Activated T-cell treated with anti-CD3 and anti-CD28 coated beads for 48 hours (primary cell): ENCODE results near the gene PNMT.

Experiments used
- DNase-seq: peaks from one replicate; pipeline ENCODE4 v3.0.0-alpha.2; 2020; ENCODE audit warnings: low read depth

The PNMT gene

DNA sequence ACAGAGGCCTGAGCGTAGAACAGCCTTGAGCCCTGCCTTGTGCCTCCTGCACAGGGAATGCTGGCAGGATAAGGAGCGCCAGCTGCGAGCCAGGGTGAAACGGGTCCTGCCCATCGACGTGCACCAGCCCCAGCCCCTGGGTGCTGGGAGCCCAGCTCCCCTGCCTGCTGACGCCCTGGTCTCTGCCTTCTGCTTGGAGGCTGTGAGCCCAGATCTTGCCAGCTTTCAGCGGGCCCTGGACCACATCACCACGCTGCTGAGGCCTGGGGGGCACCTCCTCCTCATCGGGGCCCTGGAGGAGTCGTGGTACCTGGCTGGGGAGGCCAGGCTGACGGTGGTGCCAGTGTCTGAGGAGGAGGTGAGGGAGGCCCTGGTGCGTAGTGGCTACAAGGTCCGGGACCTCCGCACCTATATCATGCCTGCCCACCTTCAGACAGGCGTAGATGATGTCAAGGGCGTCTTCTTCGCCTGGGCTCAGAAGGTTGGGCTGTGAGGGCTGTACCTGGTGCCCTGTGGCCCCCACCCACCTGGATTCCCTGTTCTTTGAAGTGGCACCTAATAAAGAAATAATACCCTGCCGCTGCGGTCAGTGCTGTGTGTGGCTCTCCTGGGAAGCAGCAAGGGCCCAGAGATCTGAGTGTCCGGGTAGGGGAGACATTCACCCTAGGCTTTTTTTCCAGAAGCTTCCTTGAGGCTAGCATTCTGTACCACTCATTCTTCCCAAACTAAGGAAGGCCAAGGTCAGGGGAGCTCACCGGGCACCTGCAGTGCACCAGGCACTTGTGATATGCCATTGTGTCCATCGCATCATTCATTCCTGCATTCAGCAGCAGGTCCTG, 1.9 kb downstream of the PNMT start:
- no peak for DNase-seq

DNA sequence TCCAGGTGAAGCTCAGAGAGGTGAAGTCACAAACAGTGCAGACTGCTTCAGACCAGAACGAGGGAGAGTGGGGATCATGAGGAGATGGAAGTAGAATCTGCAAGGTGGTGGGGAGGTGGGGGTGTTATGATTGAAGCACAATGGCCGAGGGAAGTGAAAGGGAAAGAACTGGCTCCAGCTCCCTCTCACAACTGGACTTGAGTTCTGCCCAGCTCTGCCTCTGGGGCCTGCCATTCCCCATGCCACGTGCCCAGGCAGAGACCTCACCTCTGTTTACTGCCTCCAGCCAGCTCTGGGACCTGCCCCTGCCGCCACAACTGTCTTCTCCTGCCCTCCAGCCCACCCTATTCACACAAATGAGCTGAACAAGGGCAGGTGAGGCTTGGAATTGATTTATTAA, 2.5 kb downstream of the PNMT start:
- DNase-seq: no peak

DNA sequence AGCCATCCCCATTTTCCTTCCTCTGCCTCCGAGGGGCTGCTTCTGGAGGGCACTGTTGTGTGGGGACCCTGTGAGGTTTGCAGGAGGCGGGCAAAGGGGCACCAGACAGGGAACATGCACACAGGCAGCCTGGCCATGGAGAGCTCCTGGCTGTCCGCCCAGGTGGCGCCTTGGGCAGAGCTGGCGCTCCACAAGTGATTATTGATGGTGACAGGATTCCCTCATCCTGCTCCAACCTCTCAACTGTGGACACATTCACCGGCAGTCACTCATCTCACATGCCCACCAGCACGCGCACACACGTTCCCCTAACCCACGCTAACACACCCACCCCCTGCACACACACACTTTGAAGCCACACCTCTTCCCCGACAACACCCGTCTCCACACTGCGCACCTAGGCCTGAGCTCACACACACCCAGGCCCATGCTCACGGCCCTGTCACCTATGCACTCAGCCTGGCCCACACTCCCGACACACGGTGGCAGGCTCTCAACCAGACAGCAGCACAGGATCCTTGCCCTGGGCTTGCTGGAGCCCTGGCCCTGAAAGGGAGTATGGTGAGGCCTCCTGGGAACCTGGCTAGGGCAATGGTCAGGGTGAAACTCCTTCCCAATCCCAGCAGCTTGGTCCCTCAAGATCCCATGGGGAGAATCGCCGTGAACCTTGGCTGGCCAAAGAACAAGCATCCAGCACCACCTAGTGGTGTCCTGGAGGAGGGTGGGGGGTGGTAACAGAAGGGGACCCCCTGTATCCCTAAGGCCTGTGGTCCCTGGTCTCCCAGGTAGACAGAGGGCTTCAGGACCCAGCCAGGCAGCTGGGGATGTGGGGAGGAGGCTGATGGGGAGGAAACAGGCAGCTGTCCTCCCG, 3.6 kb downstream of the PNMT start:
- DNase-seq: no peak

DNA sequence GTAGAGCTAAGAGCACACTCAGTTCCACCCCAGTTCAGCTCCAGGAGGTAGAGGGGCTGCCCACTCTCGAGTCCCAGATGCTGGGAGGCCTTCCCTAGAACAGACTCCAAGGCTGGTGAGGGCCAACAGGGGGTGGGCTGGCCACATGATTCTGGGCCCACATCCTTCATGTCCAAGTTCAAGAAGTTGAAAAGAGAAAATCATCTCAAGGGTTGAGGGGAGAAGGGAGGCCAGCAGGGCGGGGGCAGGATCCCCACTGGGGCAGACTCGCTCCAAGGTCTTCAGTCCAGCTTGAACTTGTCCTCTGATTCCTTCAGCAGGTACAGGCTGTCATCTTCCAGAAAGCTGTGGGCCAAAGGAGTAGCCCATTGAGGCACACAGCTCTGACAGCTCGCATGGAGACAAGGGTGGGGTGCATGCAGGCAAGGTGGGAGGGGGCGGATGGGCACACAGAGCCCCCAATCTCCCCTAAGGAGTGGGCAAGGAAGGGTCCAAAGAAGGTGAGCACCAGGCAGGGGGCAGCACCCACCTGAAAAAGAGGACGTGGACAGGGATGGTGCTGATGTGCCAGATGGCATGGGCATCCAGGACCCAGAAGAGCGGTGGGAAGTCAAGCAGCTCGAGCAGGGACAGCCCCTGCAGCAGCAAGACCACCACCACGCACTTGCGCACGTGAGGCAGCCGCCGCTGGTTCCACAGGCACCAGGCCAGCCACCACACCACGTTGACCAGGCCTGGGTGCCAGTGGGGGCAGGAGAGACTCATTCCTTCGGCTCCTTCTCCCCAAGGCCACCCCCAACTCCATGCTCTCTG, 4.5 kb downstream of the PNMT start:
- DNase-seq: no peak

DNA sequence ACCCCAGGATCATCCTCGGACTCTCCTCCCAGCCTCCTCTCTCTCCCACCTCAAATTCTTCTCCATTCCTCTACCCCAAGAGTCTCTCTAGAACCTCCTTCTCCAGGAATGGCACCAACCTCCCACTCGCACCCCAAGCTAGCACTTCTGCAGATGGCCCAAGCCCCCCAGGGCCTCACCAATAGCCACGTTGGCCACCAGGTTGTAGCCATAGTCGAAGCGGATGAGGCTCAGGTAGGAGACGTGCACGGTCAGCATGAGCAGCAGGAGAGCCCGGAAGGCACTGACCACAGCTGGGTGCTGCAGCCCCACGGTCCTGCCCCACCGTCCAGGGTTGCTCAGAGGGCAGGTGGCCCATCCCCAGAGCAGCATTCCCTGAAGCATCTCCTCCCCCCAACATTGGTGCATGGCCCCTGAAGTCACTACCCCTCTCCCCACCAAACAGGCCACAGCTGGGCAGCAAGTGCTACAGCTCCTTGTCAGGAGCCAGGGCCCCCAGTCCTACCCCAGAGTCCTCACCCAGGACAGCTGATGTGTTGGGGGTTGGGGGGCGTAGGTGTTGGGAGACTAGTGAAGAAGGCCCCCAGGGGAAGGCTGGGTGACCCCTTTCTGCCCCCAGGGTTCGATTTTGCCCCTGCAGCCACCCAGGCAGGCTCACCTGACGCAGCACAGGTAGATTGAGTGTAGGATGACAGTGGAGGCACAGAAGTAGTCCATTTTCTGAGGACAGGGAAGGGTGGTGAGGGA, 5.3 kb downstream of the PNMT start:
- no peak for DNase-seq

DNA sequence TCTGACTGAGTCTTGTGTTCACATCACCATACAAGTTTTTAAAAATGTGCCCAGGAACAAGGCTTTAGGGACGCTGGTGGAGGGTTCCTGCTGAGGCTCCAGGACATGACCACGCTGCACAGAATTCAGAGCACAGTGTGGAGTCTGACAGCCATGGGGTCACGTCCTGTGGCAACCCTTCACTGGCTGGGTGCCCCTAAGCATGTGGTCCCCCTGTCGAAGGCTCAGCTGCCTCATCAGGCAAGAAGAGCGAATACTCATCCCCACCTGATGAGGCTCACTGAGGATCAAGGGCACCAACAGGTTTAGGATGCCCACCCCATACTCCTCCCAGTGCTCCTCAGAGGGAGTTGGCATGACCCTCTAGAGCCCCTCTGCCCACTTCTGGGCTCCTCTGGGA, 5.9 kb downstream of the PNMT start:
- DNase-seq: no peak

DNA sequence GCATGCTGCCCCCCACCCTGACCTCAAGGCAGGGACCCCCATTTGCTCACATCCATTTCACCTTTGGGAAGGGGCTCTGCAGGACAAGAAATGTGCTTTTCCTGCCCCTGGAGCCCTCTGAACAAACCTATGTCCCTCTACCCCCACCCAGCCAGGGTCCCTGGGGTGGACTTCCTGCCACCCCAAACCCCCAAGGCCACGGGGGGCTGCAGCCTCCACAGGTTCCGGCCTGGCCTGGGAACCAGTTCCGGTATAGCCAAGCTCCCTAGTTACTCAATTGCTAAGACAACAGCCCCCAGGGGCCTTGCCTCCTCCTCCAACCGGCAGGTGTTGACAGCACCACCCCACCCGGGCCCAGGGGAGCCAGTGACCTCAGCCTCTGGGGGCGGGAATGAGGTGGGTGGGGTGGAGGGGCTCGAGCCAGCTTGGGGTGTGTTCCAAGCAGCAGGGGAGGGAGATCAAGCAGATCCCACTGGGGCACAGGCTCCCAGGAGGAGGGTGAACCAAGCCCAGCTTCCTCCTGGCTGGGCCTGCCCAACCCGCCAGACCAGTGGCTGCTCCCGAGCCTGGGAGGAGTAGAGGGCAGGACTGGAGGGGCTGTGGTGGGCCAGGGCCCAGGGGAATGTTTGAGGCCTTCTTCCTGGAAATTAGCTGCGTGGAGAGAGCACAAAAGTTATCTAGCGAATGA, 6.6 kb downstream of the PNMT start:
- no peak for DNase-seq

DNA sequence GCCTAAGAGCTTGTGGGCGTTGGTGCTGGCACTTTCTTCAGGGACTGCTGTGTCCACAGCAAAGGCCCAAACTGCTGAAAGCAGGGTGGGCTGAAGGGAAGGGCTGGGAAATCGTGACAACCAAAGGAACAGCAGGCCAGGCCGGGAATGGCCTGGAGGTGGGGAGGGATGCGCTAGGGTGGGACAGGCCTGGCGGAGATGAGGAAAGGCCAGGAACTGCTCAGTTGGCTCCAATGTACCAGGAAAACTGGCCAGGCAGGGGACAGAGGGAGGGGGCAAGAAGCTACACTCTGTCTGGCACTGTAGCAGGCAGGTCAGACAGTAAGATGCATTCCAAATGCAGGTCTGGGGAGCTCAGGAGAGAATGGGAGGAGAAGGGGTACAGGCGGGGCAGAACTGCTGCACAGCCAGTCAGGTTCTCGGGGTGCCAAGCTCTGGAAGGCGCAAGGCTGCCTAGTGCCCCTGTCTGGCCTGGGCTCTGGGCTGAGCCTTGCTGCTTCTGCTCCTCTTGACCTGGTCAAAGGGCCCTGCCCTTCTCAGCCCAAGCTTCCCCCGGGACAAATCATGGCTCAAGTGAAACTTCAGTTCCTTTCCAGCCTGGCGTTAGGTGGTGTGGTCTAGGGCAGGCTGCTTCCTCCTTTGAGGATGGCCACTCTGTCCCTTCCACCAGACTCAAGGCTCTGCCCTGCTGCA, 7.3 kb downstream of the PNMT start:
- no peak for DNase-seq

DNA sequence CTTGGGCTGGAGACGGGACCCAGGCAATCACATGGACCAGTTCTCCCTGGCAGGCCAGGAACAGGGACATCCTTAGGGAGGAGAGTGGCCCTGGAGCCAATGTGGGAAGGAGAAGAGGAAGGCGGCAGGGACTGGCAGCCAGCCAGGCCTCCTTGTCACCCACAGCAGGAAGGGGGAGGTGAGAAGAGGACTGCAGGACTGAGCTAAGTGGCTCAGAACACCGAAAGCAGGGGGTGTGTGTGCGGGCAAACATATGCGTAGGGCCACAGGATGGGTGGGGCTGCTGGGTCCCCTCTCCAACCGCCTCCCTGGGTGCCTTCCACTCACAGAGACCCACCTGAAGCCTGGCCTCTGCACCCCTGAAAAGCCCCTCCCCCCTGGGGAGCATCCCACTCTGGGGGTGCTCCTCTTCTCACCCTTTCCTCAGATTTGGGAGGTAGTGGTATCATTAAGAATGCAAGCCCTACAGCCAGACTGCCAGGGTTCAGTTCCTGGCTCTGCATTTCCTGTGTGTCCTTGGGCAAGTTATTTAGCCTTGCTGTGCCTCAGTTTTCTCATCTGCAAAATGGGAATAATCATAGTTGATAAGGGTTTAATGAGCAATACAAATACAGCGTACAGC, 8.1 kb downstream of the PNMT start:
- DNase-seq: no peak

DNA sequence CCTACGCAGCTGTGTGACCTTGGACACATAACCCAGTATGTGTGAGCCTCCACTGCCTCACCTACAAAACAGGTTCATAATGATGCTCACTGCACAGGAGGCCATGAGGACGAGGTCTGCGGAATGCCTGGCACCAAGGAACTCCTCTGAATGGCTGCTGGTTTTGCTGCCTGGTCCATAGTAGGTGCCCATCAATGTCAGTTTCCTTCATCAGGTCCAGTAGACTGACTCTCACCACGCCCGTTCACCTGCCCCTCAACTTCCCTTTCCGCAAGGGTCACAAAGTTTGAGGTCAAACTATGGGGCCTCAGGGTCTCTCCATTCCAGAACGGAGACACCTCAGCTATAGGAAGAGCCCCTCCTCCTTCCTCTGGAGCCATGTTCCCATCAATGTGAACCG, 8.8 kb downstream of the PNMT start:
- no peak for DNase-seq

DNA sequence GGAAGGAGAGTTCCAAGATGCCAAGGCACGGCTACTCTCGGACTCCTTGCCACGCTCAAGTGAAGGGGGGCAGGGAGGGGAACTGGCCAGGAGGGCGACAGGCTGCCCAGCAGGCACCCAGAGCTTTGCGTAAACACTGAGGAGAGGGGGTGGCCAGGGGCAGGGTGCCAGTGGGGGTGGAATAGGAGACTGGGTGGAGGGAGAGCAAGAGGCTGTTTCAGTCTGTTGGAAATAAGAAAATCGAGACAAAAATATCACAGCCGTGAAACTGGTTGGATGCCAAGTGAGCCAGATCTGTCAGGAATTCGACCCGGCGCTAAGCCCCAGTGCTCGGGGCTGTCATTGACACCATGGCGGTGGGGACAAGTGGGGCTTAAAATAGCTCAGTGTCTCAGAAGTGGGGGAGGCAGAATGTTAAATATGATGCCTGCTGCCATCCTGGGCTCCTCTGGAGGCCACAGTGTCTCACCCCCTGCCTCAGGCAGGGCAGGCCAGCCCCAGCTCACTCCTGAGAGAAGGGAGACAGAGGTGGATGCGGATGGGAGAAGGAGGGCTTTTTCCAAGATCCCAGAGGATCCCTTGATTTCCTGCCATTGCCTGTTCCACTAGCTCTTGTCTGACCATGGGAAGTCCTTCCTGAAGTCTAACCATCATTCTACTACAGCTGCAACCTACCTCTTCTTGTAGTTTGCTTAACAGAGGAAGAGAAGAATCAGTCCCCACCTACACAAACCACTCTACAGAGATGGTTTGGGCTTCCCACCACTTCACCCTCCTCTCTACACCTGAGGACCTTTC, 9.5 kb downstream of the PNMT start:
- no peak for DNase-seq

DNA sequence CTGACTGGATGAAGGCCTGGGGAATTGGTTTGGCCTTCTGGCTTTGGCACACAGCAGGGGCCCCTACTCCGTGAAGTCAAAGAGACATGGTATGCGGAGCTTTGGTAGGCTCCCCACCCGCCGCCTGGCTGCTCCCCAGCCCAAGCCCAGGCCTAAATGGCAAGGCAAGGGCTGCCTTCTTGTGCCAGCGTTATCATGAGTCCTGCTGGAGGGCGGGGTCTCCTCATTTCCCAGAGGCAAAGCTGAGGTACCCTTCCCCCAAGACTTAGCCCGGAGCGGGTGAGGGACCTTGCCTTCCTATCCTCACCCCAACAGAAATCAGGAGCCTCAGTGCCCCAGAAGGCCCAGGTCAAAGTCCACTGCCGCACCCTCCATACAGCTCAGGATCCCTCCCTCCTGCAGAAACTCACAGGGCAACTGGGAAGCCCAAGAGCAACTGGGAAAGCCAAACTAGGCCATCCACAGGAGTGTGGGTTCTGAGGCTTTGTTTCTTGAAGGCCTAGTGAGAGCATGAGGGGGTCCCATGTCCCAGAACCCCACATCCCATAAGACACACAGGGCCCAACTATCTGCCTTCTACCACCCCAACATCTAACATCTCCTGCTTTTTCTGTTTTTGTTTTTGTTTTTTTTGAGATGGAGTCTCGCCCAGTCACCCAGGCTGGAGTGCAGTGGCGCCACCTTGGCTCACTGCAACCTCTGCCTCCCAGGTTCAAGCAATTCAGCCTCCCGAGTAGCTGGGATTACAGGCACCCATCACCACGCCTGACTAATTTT, 10.3 kb downstream of the PNMT start:
- DNase-seq: no peak

DNA sequence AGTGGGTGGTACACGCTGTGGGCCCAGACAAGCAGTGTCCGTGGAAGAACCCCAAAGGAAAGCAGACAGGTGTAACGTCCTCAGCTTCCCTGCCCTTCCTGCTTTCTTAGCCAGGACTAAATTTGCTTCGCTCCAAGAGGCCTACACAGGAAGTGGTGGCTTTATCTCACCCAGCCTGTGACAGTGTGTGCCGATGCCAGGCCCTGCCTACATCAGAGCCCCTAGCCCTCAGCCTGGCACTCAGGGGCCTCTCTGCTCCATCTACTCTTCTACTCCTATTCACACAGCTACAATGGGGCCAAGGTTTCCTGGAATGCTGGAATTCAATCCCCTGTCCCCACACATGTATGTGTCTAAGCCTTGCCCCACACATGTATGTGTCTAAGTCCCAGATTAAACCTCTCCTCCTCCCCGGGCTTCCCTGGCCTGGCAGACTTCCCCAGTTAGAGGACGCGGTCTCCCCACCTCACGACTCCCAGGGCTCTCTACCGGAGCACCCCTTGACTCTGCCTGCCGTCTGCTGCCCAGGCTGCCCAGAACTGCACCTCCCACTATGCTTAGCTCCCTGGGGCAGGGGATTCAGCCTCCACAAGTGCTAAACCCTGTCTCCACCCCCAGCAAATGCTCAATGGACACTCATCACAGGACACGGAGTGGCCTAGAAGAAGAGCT, 11.4 kb downstream of the PNMT start:
- DNase-seq: no peak

DNA sequence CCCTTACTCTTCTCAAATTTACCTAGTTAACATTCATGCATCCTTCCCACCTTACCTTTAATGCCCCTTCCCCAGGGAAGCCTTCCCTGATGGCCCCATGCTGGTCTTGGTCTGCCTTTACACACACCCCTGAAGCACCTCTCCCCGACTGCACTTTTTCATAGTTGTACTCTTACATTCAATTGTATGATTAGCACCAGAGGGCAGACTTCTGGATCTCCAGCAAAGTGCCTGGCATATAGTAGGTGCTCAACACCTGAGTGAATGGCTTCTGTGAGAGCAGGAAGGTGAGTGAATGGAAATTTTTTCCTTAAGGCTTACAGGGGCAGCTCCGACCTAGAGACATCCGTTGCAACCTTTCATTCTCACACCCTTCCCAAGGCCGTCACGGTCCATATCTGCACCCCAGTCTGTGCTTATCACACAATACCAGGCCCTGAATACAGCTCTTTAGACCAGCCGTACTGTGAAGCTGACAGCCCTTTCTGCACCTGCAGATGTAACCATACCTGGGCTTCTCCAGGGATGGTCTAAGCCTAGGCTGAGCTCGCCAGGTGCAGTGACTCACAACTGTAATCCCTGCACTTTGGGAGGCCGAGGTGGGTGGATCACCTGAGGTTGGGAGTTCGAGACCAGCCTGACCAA, 15.2 kb downstream of the PNMT start:
- no peak for DNase-seq

DNA sequence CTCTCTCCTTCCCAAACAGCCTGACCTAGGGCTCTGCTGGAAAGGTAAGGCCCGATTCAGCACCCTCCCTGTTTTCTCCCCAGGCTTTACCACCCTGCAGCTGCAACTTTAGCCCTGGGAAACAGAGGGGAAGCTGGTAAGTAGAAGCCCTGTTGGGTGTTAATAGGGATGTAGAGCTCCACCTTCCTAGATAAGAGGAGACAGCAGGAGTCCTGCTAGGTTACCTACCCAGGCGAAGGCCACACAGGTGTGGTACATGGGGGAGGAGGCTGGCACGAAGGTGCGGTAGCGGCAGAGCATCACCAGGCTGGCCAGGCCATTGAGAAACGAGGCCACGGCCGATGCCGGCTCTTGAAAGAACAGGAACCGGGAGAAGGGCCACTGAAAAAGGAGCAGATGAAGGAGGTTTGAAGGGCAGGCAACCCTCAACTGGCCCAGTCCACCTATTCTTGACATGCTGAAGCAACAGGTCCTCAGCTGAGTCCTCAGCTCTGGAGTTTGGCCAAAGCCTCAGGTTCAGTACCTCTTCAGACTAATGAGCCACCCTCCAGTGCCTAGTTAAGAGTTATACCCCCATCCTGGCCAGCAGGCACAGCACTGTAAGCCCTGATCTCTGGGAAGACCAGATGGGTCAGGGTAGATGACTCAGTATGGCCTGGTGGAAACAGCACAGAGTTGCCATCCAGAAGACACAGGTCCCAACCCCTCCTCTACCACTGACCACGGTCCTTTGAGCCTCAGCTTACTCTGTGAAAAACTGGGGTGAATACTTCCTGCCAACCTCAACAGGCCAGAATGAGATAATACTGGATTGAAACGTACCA, 16.3 kb downstream of the PNMT start:
- no peak for DNase-seq

DNA sequence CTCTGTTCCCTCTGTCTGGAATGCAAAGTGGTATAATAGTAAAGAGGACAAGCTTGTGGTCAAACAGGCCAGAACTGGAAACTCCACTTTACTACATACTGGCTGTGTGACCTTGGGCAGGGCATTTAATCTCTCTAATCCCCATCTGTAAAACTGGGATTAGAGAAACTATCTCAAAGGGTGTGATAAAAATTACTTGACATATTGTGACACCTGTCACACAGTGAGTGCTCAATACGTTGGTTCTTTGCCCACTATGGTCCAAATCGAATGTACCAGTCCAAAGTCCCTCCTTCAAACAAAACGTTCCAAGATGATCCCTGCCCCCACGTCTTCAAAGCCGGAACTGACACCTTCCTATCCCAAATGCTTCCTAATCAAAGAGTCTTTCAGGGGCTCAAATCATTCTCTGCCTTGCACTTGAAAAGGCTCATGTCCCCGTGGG, 18.9 kb downstream of the PNMT start:
- DNase-seq: no peak
